Endothelial cell of umbilical vein (primary cell): ENCODE results near the gene SCGB1D1. TPM values are rescaled to one million over a fixed set of nuclear protein-coding genes. Genes with fewer than 3 reads are reported as not detected.

Source experiments
- BruUV-seq: library from RNA; stranded (reverse); fragments of 400-500 nt; replicated peaks from 2 replicates; lab custom pipeline; 2021; lab: Mats Ljungman, UMichigan
- CTCF ChIA-PET: fragments of 300-600, 350-600 bp; sonication (Branson Sonifier 250); formaldehyde crosslinking; loops from one replicate; lab custom pipeline; 2021; ENCODE audit warnings: antibody characterized with exemption, inconsistent platforms; lab: Charles Lee
- POLR2A ChIA-PET: fragments of 300-600, 350-600 bp; sonication (Branson Sonifier 250); formaldehyde crosslinking; loops from one replicate; lab custom pipeline; 2021; ENCODE audit warnings: antibody characterized with exemption, inconsistent platforms; lab: Charles Lee
- DNase-seq: peaks from one replicate; pipeline ENCODE4 v3.0.0-alpha.2; 2011; ENCODE audit warnings: low read depth, low spot score
- FAIRE-seq: peaks from 2 replicates; lab custom pipeline; 2011; peaks lifted over from hg19 to GRCh38; lab: Jason Lieb, UNC
- H2AFZ ChIP-seq: 2 replicates; pipeline ENCODE4 v1.6.0; 2012; ENCODE audit warnings: low read depth, low read length, control low read depth, inconsistent platforms
- H3K27ac ChIP-seq: 2 replicates; pipeline ENCODE4 v1.5.1; 2011; ENCODE audit warnings: low read depth, mild to moderate bottlenecking, control low read depth, low read length, moderate library complexity; ENCODE audit not compliant: insufficient read depth
- H3K27me3 ChIP-seq, 2 experiments: 2 replicates each; pipeline versions ENCODE4 v1.6.0 to v1.6.1; 2011; ENCODE audit warnings: low read length in 2 of 2, mixed read lengths in 1 of 2; ENCODE audit not compliant: control insufficient read depth in 2 of 2, insufficient read depth in 2 of 2
- H3K36me3 ChIP-seq, 2 experiments: 2 replicates in 1 of 2; 3 replicates in 1 of 2; pipeline ENCODE4 v1.5.1; 2011; ENCODE audit warnings: low read length in 2 of 2, mild to moderate bottlenecking in 1 of 2, moderate library complexity in 1 of 2; ENCODE audit not compliant: control insufficient read depth in 2 of 2, insufficient read depth in 2 of 2; ENCODE audit errors: extremely low read depth in 1 of 2
- H3K4me1 ChIP-seq: 3 replicates; pipeline ENCODE4 v1.5.1; 2011; ENCODE audit warnings: mild to moderate bottlenecking, low read length; ENCODE audit not compliant: control insufficient read depth, insufficient read depth; ENCODE audit errors: extremely low read depth
- H3K4me2 ChIP-seq: 2 replicates; pipeline ENCODE4 v1.6.1; 2011; ENCODE audit warnings: low read length, control low read depth, mixed read lengths; ENCODE audit not compliant: insufficient read depth
- H3K4me3 ChIP-seq, 3 experiments: fragments of 200-600 bp in 1 of 3; sonication (generic), shearing (Covaris generic) in 1 of 3; replicated peaks in 1 of 3; 2 replicates each; pipeline ENCODE4 v1.5.1; 2011 to 2016; ENCODE audit warnings: control low read depth in 3 of 3, low read length in 3 of 3, mild to moderate bottlenecking in 2 of 3, inconsistent platforms in 1 of 3, low read depth in 1 of 3, moderate library complexity in 1 of 3; ENCODE audit not compliant: insufficient read depth in 1 of 3
- H3K79me2 ChIP-seq: 2 replicates; pipeline ENCODE4 v1.6.0; 2012; ENCODE audit warnings: low read length, inconsistent platforms; ENCODE audit not compliant: control insufficient read depth, insufficient read depth
- H3K9ac ChIP-seq: replicated peaks from 2 replicates; pipeline ENCODE3; 2011; ENCODE audit warnings: low read length, control low read depth; ENCODE audit not compliant: insufficient read depth; ENCODE audit errors: extremely low read depth
- H3K9me1 ChIP-seq: replicated peaks from 3 replicates; pipeline ENCODE4 v1.6.0; 2011; ENCODE audit warnings: mild to moderate bottlenecking, low read length; ENCODE audit not compliant: control insufficient read depth, insufficient read depth; ENCODE audit errors: extremely low read depth
- H3K9me3 ChIP-seq: replicated peaks from 2 replicates; pipeline ENCODE4 v1.5.1; 2012; ENCODE audit warnings: low read length, inconsistent platforms; ENCODE audit not compliant: control insufficient read depth, insufficient read depth
- H4K20me1 ChIP-seq: replicated peaks from 2 replicates; pipeline ENCODE3; 2011; ENCODE audit warnings: mild to moderate bottlenecking, low read length; ENCODE audit not compliant: control insufficient read depth, insufficient read depth; ENCODE audit errors: extremely low read depth
- CTCF ChIP-seq, 2 donors: IDR thresholded peaks; 1 replicate in 1 of 2; 2 replicates in 1 of 2; pipeline ENCODE4 v1.5.1; 2011; ENCODE audit warnings: low read length in 2 of 2, mild to moderate bottlenecking in 2 of 2, moderate library complexity in 2 of 2, control low read depth in 1 of 2, inconsistent platforms in 1 of 2, low read depth in 1 of 2; ENCODE audit not compliant: insufficient read depth in 1 of 2; ENCODE audit errors: extremely low read depth in 1 of 2
- EZH2 ChIP-seq: IDR thresholded peaks from 2 replicates; pipeline ENCODE4 v1.6.1; 2012; ENCODE audit warnings: borderline replicate concordance, low read depth, mild to moderate bottlenecking, moderate library complexity, low read length, inconsistent platforms; ENCODE audit not compliant: severe bottlenecking
- FOS ChIP-seq: IDR thresholded peaks from 2 replicates; pipeline ENCODE4 v1.6.1; 2011; ENCODE audit warnings: mild to moderate bottlenecking, low read length, moderate library complexity, borderline replicate concordance; ENCODE audit not compliant: insufficient read depth
- GATA2 ChIP-seq: IDR thresholded peaks from 2 replicates; pipeline ENCODE4 v1.7.0; 2011; ENCODE audit warnings: low read depth, mild to moderate bottlenecking, moderate library complexity, mixed read lengths, low read length; ENCODE audit not compliant: insufficient read length, insufficient read depth
- JUN ChIP-seq: IDR thresholded peaks from 2 replicates; pipeline ENCODE4 v1.6.1; 2011; ENCODE audit warnings: borderline replicate concordance, low read depth; ENCODE audit not compliant: insufficient read length, insufficient read depth
- MAX ChIP-seq: IDR thresholded peaks from 2 replicates; pipeline ENCODE4 v1.6.1; 2011; ENCODE audit not compliant: insufficient read depth, insufficient read length
- MYC ChIP-seq: IDR thresholded peaks from one replicate; pipeline ENCODE4 v1.6.1; 2011; ENCODE audit warnings: mild to moderate bottlenecking, low read depth, low read length
- POLR2A ChIP-seq: IDR thresholded peaks from 2 replicates; pipeline ENCODE4 v1.6.1; 2012; ENCODE audit warnings: low read depth, mild to moderate bottlenecking, control low read depth, low read length
- POLR2AphosphoS5 ChIP-seq: IDR thresholded peaks from 2 replicates; pipeline ENCODE4 v1.6.1; 2012; ENCODE audit warnings: low read depth, mild to moderate bottlenecking, control low read depth, low read length, moderate library complexity; ENCODE audit not compliant: insufficient read depth
- dilution Hi-C: fragments of 300-500 bp; cut with MboI; formaldehyde crosslinking; loops from one replicate; pipeline ENCODE4 v1.15.0; 2019; ENCODE audit warnings: low sequenced_read_pairs; ENCODE audit not compliant: extremely low pct_ligation_motif_present
- intact Hi-C: fragments of 100-400 bp; cut with micrococcal nuclease; formaldehyde crosslinking; loops from one replicate; pipeline ENCODE4 v1.10.0; 2022
- polyA plus RNA-seq, 4 experiments: library from polyadenylated mRNA; depleted of rRNA in 3 of 4; stranded (reverse) in 3 of 4; unstranded in 1 of 4; fragments of >200 nt; gene quantifications; 2 replicates each; pipeline versions ENCODE4 v1.2.1 to v1.2.3, GENCODE V29; 2011 to 2012; ENCODE audit warnings: missing spikeins in 1 of 4
- total RNA-seq: library from RNA; stranded (reverse); gene quantifications from 2 replicates; pipeline ENCODE4 v1.2.3, GENCODE V29; 2021

SCGB1D1 gene
- total and polyA plus RNA-seq, 2 donors (not counting 3 experiments of a cell fraction or from before 2014, with no cell fraction given): not detected

- Histone ChIP-seq H3K79me2 (no peaks in the 10 kb centered on the region), H3K9me1 (no peaks in the 10 kb centered on the region), H3K27me3 (peaks cover 0 to 3% of the 10 kb centered on the region in 2 experiments), H3K36me3 (no peaks in the 10 kb centered on the region), H3K4me3 (no peak overlapping the region), H3K4me1 (peaks cover 11% of the 10 kb centered on the region), H3K27ac (no peak overlapping the region), H3K9ac (no peak overlapping the region), H3K9me3 (no peaks in the 10 kb centered on the region), H3K4me2 (no peak overlapping the region), H2AFZ (no peak overlapping the region), H4K20me1 (no peaks in the 10 kb centered on the region)
- intact Hi-C loops (no loop called here), dilution Hi-C loops (no loop called here)
- no TSS peak for BruUV-seq
- FAIRE-seq (no peak), DNase-seq (peak; percentile 31)
- ChIA-PET POLR2A (no interaction called here), CTCF (interaction anchor here (0.9 to 2.6 kb wide), 3 partner anchors 10 to 50 kb away, joined by 3 to 22 read pairs (median 4); no protein-coding TSS in a partner anchor)
- no peak for TF ChIP-seq CTCF (IDR thresholded peaks at IDR 0.05; ENCODE audit: extremely low read depth in 1 of 2, insufficient read depth in 1 of 2, low read depth in 1 of 2, low read length in 2 of 2)
- no peak for TF ChIP-seq EZH2
Measured at GRCh38 chr11:62157603-62158002, 32.4 kb upstream of the SCGB1D1 start.

- H3K36me3 ChIP-seq: no peaks in the 10 kb centered on the region
- H3K27me3 ChIP-seq: peaks cover 21 to 37% of the 10 kb centered on the region in 2 experiments
- intact Hi-C loops: no loop called here
- POLR2A ChIA-PET: no interaction called here
- no peaks in the 10 kb centered on the region for H3K9me1 ChIP-seq
- BruUV-seq: no TSS peak
- no peak overlapping the region for H3K4me3 ChIP-seq
- CTCF ChIA-PET: interaction anchor here (1.1 kb wide), 2 partner anchors 51 to 84 kb away, joined by 3 read pairs; no protein-coding TSS in a partner anchor
- no peaks in the 10 kb centered on the region for H3K9me3 ChIP-seq
- H3K9ac ChIP-seq: no peak overlapping the region
- no peak overlapping the region for H3K4me2 ChIP-seq
- TF ChIP-seq GATA2: no peak
- no peak for TF ChIP-seq EZH2
- TF ChIP-seq POLR2A: no peak
- no peak for TF ChIP-seq MAX
- no peak for TF ChIP-seq JUN
- TF ChIP-seq POLR2AphosphoS5: no peak
- no peak for TF ChIP-seq CTCF (IDR thresholded peaks at IDR 0.05; ENCODE audit: extremely low read depth in 1 of 2, insufficient read depth in 1 of 2, low read depth in 1 of 2, low read length in 2 of 2)
- TF ChIP-seq MYC: no peak
- TF ChIP-seq FOS: no peak
- DNase-seq (no peak), FAIRE-seq (no peak)
- H2AFZ ChIP-seq: no peak overlapping the region
- no peaks in the 10 kb centered on the region for H4K20me1 ChIP-seq
- no peak overlapping the region for H3K27ac ChIP-seq
- no peaks in the 10 kb centered on the region for H3K79me2 ChIP-seq
- dilution Hi-C loops: loop anchor here (5.0 kb wide), 1 partner anchor 41 kb away; the partner anchor contains the start of gene SCGB2A1
- H3K4me1 ChIP-seq: peaks cover 6% of the 10 kb centered on the region
Measured at GRCh38 chr11:62166371-62166770, 23.6 kb upstream of the SCGB1D1 start.
